ENCODE measurements around the gene KRTAP5-1.
"Not testable (repeated sequence)": the region's sequence is repeated elsewhere in the genome, so short reads cannot be mapped to it uniquely, and the experiment has no call there.

The KRTAP5-1 gene

GRCh38 chr11:1600626-1601025 lies 15.5 kb upstream of the KRTAP5-1 start:
- DNase-seq (ENCODE audit: low read depth) = no peak

GRCh38 chr11:1598816-1599215 lies 13.7 kb upstream of the KRTAP5-1 start:
- DNase-seq (ENCODE audit: low read depth) = no peak

GRCh38 chr11:1598406-1598805 lies 13.3 kb upstream of the KRTAP5-1 start:
- not testable (repeated sequence) for DNase-seq (ENCODE audit: low read depth)

DNA sequence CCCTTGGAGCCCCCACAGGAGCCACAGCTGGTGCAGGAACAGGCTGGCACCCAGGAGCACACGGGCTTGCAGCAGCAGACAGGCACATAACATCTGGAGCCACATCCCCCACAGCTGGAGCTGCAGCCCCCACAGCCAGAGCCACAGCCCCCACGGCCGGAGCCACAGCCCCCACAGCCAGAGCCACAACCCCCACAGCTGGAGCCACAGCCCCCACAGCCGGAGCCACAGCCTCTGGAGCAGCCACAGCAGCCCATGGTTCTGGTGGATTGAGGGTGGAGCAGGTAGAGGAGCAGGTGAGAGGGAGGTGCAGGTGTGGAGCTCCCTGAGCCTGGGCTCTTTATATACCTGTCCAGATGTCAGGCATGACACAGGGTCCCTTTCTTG lies 12.9 kb upstream of the KRTAP5-1 start, which contains the start of gene KRTAP5-2:
KRTAP5-2 (minus strand) TSS at position 301 of the 387 bp plus-strand sequence; CDS start at position 257, 44 bp downstream.
- no peak for DNase-seq (ENCODE audit: low read depth)

DNA sequence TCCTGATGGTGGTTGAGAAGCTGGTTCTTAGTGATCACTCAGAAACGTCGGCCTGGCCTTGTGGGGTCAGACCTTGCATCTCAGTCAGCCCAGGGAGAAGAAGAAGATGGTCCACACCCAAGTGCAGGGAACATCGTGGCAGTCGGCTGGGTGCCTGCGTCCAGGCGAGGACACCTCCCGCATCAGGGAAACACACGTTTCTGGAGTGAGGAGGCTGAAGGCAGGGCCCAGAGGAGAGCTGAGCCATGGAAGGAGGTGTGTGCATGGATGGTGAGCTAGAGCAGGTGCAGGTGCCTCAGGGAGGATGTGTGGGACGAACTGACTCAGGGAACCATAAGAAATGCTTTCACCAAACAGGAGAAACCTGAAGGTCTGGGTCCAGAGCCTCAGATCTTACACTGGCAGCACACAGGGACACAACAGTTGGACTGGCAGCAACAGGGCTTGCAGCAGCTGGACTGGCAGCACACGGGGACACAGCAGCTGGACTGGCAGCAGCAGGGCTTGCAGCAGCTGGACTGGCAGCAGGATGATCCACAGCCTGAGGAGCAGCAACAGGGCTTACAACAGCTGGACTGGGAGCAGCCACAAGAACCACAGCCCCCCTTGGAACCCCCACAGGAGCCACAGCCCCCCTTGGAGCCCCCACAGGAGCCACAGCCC lies 12.4 kb upstream of the KRTAP5-1 start:
- no peak for DNase-seq (ENCODE audit: low read depth)

DNA sequence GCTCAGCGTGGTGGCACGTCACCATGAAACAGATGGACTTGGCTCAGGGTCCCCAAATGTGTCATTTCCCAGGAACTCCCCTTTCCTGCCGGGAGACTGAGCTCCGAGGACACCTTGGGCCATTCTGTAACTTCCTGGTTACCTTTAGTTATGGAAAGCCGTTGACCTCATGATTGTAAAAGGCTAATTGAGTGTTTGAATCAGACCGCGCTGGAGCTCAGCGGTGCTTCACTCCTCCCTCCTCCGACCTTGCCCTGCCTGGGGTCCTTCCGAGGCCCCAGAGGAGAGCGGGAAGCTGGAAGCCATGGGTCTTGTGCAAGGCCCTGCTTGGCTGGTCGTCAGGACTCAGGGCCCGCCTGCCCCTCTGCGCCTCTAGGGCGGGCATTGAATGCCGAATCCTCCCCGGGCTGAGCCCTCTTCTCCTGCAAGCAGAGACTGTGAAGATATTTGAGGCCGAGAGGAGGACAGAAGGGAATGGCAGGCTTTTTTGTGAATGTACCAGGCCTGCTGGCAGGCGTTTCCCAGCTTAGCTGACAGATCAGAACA lies 11.6 kb upstream of the KRTAP5-1 start:
- DNase-seq (ENCODE audit: low read depth) = not testable (repeated sequence)

DNA sequence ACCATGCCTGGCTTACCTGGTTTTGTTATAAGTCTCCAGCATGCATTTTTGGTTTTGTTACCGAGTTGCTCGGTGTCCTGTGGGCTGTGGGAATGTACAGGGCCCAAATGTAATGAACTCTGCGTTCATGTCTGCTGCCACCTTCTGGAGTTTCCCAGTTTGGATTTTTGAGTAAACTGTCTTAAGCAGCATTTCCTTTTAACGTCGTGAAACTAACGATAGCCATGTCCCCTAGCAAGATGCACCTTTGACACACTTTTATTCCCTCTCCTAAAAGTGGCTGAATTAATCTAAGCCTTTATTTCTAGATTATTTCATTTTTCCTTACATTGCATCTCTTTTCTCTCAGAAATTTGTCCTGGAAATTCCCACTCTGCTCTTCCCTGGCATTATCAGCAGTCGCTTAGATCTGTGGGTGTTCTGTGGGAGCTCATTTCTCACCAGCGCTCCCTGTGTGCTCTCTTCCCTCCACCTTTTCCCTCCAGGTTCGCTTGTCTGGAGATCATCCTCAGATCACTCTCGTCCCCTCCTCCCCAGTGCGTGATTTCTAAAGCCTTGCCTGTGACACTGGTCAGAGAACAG lies 11.0 kb upstream of the KRTAP5-1 start:
- not testable (repeated sequence) for DNase-seq (ENCODE audit: low read depth)

GRCh38 chr11:1592628-1593027 lies 7.5 kb upstream of the KRTAP5-1 start:
- no peak for DNase-seq (ENCODE audit: low read depth)

- no peak for DNase-seq (ENCODE audit: low read depth)
Measured at GRCh38 chr11:1589996-1590395, 4.9 kb upstream of the KRTAP5-1 start.

DNA sequence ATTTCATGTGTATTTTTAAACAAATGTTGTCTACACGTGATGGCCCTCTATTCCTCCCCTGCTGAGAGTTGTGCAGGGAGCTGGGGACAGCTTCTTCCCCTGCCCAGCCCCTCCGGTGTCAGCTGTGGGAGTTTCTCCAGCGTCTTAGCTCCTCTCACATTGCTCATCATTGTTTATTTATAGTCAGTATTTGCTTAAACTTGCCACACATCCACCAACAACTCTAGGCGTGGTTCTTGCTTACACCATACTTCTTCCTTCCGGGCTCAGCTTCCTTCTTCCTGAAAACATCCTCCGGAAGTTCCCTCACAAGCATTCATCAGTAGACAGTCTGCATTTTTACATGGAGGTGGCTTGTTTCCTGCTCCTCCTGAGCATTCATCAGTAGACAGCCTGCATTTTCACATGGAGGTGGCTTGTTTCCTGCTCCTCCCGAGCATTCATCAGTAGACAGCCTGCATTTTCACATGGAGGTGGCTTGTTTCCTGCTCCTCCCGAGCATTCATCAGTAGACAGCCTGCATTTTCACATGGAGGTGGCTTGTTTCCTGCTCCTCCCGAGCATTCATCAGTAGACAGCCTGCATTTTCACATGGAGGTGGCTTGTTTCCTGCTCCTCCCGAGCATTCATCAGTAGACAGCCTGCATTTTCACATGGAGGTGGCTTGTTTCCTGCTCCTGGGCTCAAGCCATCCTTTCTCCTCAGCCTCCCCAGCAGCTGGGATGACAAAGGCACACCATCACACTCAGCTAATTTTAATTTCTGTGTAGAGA lies 4.3 kb upstream of the KRTAP5-1 start:
- DNase-seq (ENCODE audit: low read depth) = not testable (repeated sequence)

DNA sequence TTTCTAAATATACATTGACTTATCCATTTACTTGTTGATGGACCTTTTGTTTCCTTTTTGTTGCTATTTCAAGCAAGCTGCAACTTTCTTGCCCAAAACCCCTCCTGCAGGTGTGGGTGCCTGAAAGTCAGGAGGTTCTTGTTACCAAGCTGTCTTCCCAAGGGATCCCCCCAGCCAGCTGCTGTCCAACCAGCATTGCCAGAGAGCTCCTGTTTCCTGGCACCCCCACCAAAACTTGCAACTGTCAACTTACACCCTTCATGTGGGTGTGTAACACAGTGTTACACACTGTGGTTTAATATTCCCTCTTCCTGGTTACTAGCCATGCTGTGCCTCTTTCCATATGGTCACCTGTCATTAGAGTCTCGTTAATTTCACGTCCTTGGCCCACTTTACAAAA lies 1.6 kb upstream of the KRTAP5-1 start:
- DNase-seq (ENCODE audit: low read depth) = no peak

- DNase-seq (ENCODE audit: low read depth) = not testable (repeated sequence)
Measured at GRCh38 chr11:1582909-1583308, 2.2 kb downstream of the KRTAP5-1 start.

DNA sequence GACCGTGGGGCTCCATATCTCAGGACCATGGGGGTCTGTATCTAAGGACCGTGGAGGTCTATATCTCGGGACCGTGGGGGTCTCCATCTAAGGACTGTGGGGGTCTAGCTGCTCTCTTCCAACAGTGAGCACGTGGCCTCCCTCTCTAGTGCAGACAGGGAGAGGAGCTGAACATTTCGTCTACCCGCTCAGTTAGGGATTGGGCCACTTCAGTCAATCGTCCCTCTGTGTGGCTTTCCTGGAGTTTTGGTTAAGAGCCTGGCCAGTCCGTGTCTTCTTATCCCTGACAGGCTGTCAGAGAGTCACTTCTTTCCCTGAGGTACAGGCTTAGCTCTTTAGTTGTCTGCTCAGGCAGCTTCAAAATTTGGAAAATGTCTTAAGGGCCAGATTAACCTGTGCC lies 3.1 kb downstream of the KRTAP5-1 start:
- DNase-seq (ENCODE audit: low read depth) = no peak

GRCh38 chr11:1576825-1577224 lies 8.3 kb downstream of the KRTAP5-1 start:
- no peak for DNase-seq (ENCODE audit: low read depth)

DNA sequence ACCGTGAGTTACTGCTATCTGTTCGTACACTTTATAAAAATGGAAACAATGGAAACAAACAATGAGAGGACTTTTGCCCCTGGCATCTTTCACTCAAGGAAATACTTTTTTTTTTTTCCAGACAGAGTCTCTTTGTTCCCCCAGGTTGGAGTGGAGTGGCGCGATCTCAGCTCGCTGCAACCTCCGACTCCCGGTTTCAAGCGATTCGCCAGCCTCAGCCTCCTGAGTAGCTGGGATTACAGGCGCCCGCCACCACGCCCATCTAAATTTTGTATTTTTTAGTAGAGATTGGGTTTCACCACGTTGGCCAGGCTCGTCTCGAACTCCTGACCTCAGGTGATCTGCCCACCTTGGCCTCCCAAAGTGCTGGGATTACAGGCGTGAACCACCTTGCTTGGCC lies 9.3 kb downstream of the KRTAP5-1 start:
- not testable (repeated sequence) for DNase-seq (ENCODE audit: low read depth)

DNA sequence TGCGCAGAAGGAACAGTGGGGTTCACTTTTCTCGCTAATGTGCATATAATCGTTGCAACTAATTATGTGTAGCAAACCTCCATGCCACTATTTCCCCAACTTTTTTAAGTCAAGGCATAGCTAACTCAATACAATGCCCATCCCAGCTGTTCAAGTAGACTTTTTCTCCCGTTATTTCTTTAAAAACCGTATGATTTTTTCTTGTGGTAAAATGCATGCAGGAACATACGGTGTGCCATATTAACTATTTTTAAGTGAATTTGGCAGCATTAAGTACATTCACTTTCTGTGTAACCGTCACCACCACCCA lies 10.2 kb downstream of the KRTAP5-1 start:
- no peak for DNase-seq (ENCODE audit: low read depth)

DNA sequence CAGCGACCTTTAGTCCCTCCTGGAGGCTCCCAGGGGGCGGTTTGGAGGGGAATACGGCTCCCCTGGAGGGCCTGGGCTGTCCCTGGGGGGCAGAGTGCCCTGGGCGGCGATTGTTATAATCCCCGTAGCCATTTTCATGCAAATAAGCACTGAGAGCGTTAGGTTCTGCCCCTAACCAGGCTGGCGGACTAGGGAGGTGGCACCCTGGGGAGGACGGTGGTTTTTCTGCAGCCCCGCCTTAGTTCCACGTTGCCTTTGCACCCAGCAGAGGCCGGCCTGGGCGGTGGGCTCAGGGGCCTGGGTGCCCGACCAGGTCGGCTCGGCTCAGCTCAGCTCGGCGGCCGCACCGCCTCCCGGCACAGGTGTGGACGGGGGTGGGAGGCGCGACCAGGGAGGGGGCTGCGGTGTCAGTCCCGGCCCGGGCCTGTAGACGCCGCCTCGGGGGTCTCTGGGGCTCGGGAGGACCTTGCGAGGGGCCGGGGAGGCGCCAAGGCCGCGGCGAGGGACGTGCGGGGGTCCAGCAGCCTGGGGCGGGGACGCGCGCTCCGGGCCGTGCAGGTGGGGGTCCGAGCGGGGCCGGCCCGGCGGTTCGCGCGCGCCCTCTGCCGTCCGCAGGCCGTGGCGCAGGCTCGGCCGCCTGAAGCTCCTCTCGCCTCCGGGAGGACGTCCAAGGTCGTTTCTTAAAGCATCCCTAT lies 10.7 kb downstream of the KRTAP5-1 start:
- DNase-seq (ENCODE audit: low read depth) = no peak

- no peak for DNase-seq (ENCODE audit: low read depth)
Measured at GRCh38 chr11:1573903-1574237, 11.2 kb downstream of the KRTAP5-1 start.

GRCh38 chr11:1573077-1573902 lies 11.8 kb downstream of the KRTAP5-1 start:
- DNase-seq (ENCODE audit: low read depth) = no peak

DNA sequence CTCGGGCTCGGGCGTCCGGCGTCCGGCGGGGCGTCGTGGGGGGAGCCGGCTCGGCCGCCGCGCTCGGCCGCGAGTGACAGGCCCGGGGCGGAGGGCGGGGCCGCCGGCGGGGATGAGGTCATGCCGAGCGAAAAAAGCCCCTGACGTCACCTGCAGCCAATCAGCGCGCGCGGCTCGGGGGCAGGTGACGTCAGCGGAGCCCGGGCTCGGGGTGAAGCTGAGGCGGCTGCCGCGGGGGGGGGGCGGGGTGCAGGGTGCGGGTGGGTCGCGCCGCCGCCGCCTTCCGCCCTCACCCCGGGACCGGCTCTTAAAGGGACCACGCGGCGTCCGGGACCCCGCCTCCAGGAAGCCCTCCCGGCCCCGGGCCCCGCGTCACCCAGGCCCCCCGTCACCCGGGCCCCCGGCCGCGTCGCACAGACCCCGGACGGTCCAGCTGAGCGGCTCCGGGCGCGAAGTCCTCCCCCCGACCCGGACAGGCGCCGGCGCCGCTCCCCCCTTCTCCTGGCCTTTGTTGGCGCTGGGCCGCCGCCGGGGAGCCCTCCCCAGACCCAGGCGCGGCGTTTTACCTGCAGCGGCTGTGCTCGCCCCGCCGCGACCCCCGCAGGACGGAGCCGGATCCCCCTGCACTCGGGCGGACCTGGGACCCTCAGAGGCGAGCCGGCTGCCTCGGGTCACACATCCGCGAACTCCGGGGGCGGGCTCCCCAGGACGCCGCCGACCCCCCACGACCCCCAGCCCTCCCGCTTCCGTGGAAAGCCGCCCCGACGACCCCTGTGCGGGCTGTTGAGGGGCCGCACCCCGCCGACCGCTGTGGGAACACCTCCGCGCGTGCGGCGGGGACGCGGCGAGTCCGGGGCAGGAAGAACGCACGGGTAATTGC lies 12.6 kb downstream of the KRTAP5-1 start, which contains the start of gene DUSP8:
DUSP8 (minus strand) TSS at position 75 of the 880 bp plus-strand sequence. CDS start 6,445 bp downstream, outside the sequence.
- no peak for DNase-seq (ENCODE audit: low read depth)
